GM19372 (cell line): ENCODE measurements around the gene ZNF470.

Experiments used
- ATAC-seq: cut with Tn5 transposase; IDR thresholded peaks from one replicate; pipeline ENCODE4 v1.9.1; 2021; ENCODE audit warnings: mild to moderate bottlenecking, low read depth, moderate library complexity; ENCODE audit not compliant: unreplicated experiment

ZNF470 gene

GRCh38 chr19:56567274-56568120 lies at the start of gene ZNF470:
ZNF470 (plus strand) TSS chr19:56567468; CDS start chr19:56570312, 2,844 bp downstream.
- ATAC-seq, result peak; percentile 96

DNA sequence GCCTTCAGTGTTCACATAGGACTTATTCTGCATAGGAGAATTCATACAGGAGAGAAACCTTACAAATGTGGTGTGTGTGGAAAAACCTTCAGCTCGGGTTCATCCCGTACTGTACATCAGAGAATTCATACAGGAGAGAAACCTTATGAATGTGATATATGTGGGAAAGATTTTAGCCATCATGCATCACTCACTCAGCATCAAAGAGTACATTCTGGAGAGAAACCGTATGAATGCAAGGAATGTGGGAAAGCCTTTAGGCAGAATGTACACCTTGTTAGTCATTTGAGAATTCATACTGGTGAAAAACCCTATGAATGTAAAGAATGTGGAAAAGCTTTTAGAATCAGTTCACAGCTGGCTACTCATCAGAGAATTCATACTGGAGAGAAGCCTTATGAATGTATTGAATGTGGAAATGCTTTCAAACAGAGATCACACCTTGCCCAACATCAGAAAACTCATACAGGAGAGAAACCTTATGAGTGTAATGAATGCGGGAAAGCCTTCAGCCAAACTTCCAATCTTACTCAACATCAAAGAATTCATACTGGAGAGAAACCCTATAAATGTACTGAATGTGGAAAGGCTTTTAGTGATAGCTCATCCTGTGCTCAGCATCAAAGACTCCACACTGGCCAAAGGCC lies 41.9 kb upstream of the ZNF470 start:
- no peak for ATAC-seq

GRCh38 chr19:56537442-56537841 lies 29.8 kb upstream of the ZNF470 start:
- ATAC-seq, result no peak

DNA sequence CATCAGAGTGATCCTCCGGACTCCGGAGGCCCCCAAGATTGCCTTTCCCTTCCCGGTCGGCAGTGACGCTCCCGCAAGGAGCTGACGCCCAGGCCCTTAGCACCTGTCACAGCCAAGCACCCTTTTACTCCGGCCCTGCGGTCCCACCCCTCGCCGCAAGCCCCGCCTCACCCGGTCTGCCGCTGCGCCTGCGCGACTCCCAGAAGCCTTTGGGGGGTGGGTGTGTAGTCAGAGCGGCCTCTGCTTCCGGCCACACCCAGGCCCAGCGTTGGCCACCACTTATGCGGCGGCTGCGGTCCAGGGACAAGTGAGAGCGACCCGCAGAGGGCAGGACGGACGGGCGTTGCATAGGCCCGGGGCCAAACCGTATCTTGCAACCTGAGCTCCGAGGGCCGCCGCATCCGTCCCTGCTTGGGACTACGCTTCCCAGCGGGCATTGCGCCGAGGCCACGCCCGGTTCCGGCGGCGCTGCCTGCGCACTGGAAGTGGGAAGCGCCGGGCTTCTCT lies 29.0 kb upstream of the ZNF470 start:
- ATAC-seq, result no peak

- no peak for ATAC-seq
Measured at GRCh38 chr19:56538761-56539263, 28.5 kb upstream of the ZNF470 start, which contains the start of gene ZFP28. ZFP28 (plus strand) TSS chr19:56538948; CDS start chr19:56539019, 71 bp downstream.

DNA sequence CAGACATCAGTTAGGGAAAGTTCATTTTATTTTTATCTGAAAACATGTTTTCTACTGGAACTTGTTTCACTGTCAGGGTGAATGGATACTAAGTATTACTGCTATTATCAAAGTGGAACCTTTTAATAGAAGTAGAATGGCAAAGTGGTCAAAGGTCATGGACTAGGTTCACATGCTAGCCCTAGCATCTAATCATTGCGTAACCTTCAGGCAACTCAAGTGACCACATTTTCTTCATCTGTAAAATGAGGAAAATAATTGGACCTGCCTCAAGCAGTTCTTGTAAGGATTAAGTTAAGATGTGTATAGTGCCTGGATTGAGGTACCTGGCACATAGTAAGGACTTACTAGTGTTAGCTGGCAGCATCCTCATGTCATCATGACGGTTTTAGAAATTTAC lies 23.5 kb upstream of the ZNF470 start:
- no peak for ATAC-seq

GRCh38 chr19:56547535-56547934 lies 19.7 kb upstream of the ZNF470 start:
- no peak for ATAC-seq

- ATAC-seq, result no peak
Measured at GRCh38 chr19:56554272-56554869, 12.9 kb upstream of the ZNF470 start.

DNA sequence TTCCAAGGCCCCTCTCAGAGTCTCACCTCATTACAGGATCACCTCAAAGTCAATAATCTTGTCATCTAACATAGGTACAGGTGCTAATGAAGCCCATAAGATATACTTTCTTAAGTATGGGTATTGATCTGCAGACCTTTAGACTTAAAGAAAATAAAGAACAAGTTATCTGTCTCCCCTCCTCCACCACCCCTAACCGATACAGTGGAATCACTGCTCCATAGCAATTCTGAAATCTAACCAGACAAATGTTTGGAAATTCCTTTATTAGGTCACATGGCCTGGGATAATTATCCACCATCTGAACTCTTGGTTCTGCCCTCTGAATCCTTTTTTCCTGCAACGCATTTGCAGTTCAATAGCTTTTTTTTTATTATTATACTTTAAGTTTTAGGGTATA lies 4.5 kb upstream of the ZNF470 start:
- ATAC-seq, result no peak

GRCh38 chr19:56566904-56567273 lies 379 bp upstream of the ZNF470 start:
- peak; percentile 22 for ATAC-seq

DNA sequence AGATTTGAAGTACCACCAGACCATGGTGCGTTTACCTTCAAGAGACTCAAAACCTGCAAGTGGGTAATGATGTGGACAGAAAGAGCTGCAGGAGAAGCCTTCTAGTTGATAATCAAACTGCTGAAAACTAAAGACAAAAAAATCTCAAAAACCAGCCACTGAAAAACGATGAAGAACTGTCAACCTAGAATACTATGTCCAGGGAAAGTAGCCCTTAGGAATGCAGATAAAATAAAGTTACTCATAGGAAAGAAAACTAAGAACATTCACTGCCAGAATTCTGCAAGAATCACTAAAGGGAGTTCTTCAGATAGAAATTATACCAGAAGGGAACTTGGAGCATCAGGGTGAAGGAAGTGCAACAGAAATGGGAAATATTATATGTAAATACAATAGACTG lies 5.3 kb downstream of the ZNF470 start:
- no peak for ATAC-seq

DNA sequence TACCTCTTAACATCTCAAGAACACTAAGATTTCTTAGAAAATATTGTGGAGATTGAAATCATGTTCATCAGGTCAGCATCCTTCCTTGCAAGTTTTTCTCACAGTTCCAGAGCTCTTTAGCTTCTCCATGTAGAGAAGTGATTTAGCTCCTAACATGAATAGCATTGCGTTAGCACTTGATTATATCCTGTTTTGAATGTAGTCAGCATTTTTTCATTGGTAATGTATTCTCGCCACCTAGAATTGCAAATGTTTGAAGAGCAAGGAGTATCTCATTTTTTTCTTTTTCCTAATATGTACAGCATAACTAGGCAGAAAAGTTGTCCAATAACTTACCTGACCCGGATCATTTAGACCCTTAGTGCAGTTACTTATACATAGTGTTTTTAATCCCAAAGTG lies 6.6 kb downstream of the ZNF470 start:
- ATAC-seq, result no peak

- no peak for ATAC-seq
Measured at GRCh38 chr19:56577719-56578602, 10.7 kb downstream of the ZNF470 start.

DNA sequence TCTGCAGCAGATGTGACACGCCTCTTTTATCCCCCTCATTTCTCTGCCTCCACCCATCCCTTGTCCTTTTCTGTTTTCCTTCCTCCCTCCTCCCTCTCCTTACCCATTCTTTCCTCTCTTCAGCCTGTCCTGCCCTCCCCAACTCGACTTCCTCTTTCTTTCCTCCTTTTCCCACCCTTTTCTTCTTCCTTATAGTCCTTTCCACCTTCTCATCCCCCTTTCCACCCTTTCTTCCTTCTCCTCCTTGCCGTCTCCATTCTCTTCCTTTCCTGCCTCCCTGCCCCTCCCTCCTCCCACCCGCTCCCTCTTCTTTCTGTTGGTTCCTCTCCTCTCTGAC lies 27.1 kb downstream of the ZNF470 start:
- ATAC-seq, result no peak

DNA sequence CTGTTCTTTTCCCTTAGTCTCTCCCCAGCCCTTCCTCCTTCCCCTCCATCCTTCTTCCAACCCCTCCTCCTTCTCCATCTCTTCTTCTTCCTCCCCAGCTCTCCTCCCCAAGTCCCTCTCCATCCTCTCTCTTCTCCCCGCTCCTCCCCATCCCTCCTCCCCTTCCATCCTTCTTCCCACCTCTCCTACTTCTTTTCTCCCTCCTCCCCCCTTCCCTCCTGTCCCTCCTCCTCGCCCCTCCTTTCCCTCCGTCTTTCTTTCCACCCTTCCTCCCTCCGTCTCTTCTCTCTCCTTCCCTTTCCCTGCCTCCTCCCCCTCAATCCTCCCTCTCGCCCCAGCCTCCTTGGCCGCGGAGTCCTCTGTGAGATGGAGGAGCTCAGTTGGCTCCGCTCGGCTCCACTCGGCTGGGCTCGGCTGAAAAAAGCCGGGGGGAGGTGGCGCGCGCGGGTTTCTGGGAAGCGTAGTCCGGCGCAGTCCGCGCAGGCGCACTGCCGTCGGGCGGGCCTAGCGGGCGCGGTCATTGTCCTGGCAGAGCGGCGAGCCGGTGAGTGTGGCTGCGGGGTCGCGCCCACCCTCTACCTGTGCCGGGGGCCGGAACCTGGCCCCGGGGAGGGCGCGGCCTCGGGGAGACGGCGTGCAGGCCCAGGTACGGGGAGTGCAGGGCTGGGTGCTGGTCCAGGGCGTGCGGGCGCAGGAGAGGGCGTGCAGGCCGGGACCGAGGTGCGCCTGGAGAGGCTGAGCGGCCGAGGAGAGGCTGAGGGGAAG lies 27.7 kb downstream of the ZNF470 start, which contains the start of gene ZNF71:
TSS of gene ZNF71 (plus strand) at position 520 of the 765 bp plus-strand sequence. CDS start 6,257 bp downstream, outside the sequence.
- ATAC-seq, result peak; percentile 96

- no peak for ATAC-seq
Measured at GRCh38 chr19:56595548-56595899, 28.3 kb downstream of the ZNF470 start.

DNA sequence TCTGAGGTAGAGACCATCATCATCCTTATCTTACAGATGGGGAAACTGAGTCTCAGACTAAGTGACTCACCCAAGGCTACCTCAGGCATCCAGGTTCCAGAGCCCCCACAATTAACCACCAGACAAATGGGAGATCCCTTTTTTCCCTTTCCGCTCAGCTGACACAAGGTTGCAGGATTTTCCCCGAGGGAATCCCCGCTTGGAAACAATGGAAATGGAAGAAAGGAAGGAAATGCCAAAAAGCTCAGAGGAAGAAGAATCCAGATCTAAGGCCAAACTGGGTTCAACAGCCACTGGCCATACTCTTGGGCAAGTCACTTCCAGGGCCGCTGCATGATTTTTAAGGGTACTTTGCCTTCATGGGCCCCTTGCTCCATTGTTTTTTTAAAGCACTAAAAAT lies 29.4 kb downstream of the ZNF470 start:
- no peak for ATAC-seq

DNA sequence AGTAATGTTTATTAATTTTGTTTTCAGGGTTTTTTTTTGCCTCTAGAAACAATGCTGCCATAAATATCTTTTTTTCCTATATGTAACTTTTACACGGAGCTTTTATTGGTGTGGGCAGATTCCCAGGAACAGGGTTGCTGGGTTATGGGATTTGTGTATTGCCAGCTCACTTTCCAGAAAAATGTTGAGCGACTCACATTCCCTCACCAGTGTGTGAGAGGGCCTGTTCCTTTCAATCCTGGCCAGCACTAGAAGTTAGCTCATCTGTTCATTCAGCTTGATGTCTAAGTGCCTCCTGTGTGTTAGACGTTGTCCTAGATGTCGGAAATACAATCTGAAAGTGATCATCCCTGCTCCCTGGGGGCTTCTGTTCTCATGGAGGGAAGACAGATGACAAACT lies 30.4 kb downstream of the ZNF470 start:
- ATAC-seq, result no peak

GRCh38 chr19:56601375-56601774 lies 34.1 kb downstream of the ZNF470 start:
- no peak for ATAC-seq
